Measurements from ENCODE around the gene RRP1B.

DNA sequence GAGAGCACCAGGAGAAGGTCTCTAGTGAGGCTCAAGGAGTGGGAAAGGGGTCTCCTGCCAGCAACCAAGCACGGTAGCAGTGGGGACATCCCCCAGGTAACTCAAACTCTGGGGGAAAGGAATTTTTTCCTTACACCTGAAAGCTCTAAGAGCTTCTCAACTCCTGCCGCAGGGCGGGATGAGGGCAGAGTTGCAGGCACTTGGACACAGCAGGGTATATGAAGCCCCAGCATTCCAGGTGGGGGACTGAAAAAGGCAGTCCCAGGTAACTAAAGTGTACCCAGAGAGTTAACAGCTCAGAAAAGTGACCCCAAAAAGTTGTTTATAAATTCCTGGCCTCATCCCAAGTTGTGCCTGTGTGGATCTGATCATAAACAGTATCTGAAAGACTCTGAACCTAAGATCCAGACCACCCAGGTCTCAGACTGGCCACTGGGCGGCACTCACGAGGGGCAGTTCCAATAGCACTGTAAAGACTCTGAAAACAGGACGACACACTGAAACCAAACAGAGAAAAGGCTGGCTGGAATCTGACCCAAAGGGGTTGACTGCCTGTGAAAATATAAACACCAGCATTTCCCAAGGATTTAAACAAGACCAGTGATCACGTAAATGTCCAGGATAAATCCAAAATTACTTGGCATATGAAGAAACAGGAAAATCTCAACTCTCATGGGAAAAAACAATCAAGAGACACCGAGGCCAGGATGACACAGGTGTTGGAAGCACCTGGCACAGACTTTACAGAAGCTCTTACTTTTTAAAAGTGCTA, 47.6 kb upstream of the RRP1B start:
- TF ChIP-seq, protein P1, sequence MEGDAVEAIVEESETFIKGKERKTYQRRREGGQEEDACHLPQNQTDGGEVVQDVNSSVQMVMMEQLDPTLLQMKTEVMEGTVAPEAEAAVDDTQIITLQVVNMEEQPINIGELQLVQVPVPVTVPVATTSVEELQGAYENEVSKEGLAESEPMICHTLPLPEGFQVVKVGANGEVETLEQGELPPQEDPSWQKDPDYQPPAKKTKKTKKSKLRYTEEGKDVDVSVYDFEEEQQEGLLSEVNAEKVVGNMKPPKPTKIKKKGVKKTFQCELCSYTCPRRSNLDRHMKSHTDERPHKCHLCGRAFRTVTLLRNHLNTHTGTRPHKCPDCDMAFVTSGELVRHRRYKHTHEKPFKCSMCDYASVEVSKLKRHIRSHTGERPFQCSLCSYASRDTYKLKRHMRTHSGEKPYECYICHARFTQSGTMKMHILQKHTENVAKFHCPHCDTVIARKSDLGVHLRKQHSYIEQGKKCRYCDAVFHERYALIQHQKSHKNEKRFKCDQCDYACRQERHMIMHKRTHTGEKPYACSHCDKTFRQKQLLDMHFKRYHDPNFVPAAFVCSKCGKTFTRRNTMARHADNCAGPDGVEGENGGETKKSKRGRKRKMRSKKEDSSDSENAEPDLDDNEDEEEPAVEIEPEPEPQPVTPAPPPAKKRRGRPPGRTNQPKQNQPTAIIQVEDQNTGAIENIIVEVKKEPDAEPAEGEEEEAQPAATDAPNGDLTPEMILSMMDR (IDR thresholded peaks at IDR 0.05) = peak; percentile 79
- TF ChIP-seq EZH2 (IDR thresholded peaks at IDR 0.05) (no peak), EZH2phosphoT487 (IDR thresholded peaks at IDR 0.05) (no peak)

Data from neural progenitor cell (in vitro differentiated cells).